Measurements from ENCODE around the gene CFAP46. TPM values are rescaled to one million over a fixed set of nuclear protein-coding genes. Genes with fewer than 3 reads are reported as not detected.

The CFAP46 gene
- total RNA-seq, 1 donor from 2014 or later: 1.3 TPM

- H3K4me1 Mint-ChIP-seq (ENCODE audit: low read depth, unreplicated experiment): no peaks in the 10 kb centered on the region
- DNase-seq (ENCODE audit: low read depth): no peak
These were observed 62.0 kb downstream of the CFAP46 start for GRCh38 chr10:132880128-132880981.

GRCh38 chr10:132879408-132880127 is 62.8 kb downstream of the CFAP46 start:
- no peak for FAIRE-seq

More at GRCh38 chr10:132880128-132880981, 62.0 kb downstream of the CFAP46 start:
- Histone ChIP-seq H3K36me3 (ENCODE audit: insufficient read depth, low read length) (no peaks in the 10 kb centered on the region), H3K4me1 (ENCODE audit: insufficient read depth, low read length) (no peaks in the 10 kb centered on the region), H3K4me2 (ENCODE audit: low read length) (no peak overlapping the region), H2AFZ (ENCODE audit: low read depth, low read length) (no peak overlapping the region), H4K20me1 (ENCODE audit: insufficient read depth, low read length) (no peaks in the 10 kb centered on the region), H3K4me3 (ENCODE audit: insufficient read depth, low read depth, low read length) (no peak overlapping the region), H3K9me3 (ENCODE audit: insufficient read depth, low read depth, low read length) (no peaks in the 10 kb centered on the region), H3K27me3 (ENCODE audit: insufficient read depth, low read length) (peaks cover 4% of the 10 kb centered on the region), H3K27ac (ENCODE audit: low read depth, low read length) (no peak overlapping the region), H3K79me2 (ENCODE audit: insufficient read depth, low read length) (no peaks in the 10 kb centered on the region), H3K9ac (ENCODE audit: low read length) (no peak overlapping the region)
- Mint-ChIP-seq H3K36me3 (ENCODE audit: low read depth, unreplicated experiment) (no peaks in the 10 kb centered on the region), H3K9me3 (ENCODE audit: unreplicated experiment) (peaks cover 7% of the 10 kb centered on the region), H3K27ac (ENCODE audit: unreplicated experiment) (no peak overlapping the region), H3K4me3 (ENCODE audit: unreplicated experiment) (no peak overlapping the region), H3K27me3 (ENCODE audit: low read depth, unreplicated experiment) (peaks cover 59% of the 10 kb centered on the region)
- FAIRE-seq: no peak
- TF ChIP-seq EZH2 (IDR thresholded peaks at IDR 0.05; ENCODE audit: insufficient read depth, low read length) (no peak), CTCF (IDR thresholded peaks at IDR 0.05; ENCODE audit: insufficient read depth, low read depth, low read length) (no peak)

More at GRCh38 chr10:132879408-132880127, 62.8 kb downstream of the CFAP46 start:
- no peak for DNase-seq (ENCODE audit: low read depth)
- Histone ChIP-seq H3K36me3 (ENCODE audit: insufficient read depth, low read length) (no peaks in the 10 kb centered on the region), H3K4me2 (ENCODE audit: low read length) (no peak overlapping the region), H3K9me3 (ENCODE audit: insufficient read depth, low read depth, low read length) (no peaks in the 10 kb centered on the region), H2AFZ (ENCODE audit: low read depth, low read length) (no peak overlapping the region), H3K9ac (ENCODE audit: low read length) (no peak overlapping the region), H3K4me3 (ENCODE audit: insufficient read depth, low read depth, low read length) (no peak overlapping the region), H3K27me3 (ENCODE audit: insufficient read depth, low read length) (peaks cover 2% of the 10 kb centered on the region), H3K79me2 (ENCODE audit: insufficient read depth, low read length) (no peaks in the 10 kb centered on the region), H4K20me1 (ENCODE audit: insufficient read depth, low read length) (no peaks in the 10 kb centered on the region), H3K4me1 (ENCODE audit: insufficient read depth, low read length) (no peaks in the 10 kb centered on the region), H3K27ac (ENCODE audit: low read depth, low read length) (no peak overlapping the region)
- Mint-ChIP-seq H3K27ac (ENCODE audit: unreplicated experiment) (no peak overlapping the region), H3K4me3 (ENCODE audit: unreplicated experiment) (no peak overlapping the region), H3K27me3 (ENCODE audit: low read depth, unreplicated experiment) (peaks cover 56% of the 10 kb centered on the region), H3K4me1 (ENCODE audit: low read depth, unreplicated experiment) (no peaks in the 10 kb centered on the region), H3K36me3 (ENCODE audit: low read depth, unreplicated experiment) (no peaks in the 10 kb centered on the region), H3K9me3 (ENCODE audit: unreplicated experiment) (peaks cover 7% of the 10 kb centered on the region)
- TF ChIP-seq EZH2 (IDR thresholded peaks at IDR 0.05; ENCODE audit: insufficient read depth, low read length) (no peak), CTCF (IDR thresholded peaks at IDR 0.05; ENCODE audit: insufficient read depth, low read depth, low read length) (no peak)

Data from astrocyte (in vitro differentiated cells and primary cell).